ENCODE data around the gene NDRG2.

The NDRG2 gene

GRCh38 chr14:21060614-21061346, 35.9 kb upstream of the NDRG2 start:
- Histone ChIP-seq H3K27ac (no peak overlapping the region), H2AFZ (ENCODE audit: low read depth) (no peak overlapping the region), H3K4me3 (IDR thresholded peaks at IDR 0.05; ENCODE audit: insufficient read depth, low read depth, low read length) (no peak overlapping the region), H4K20me1 (ENCODE audit: insufficient read depth) (no peaks in the 10 kb centered on the region), H3K36me3 (ENCODE audit: insufficient read depth) (no peaks in the 10 kb centered on the region), H3K4me2 (no peak overlapping the region), H3K79me2 (ENCODE audit: insufficient read depth, low read depth) (no peaks in the 10 kb centered on the region), H3K27me3 (ENCODE audit: insufficient read depth, low read depth) (no peaks in the 10 kb centered on the region), H3K9ac (no peak overlapping the region), H3K4me1 (ENCODE audit: low read depth, poor library complexity, severe bottlenecking) (no peaks in the 10 kb centered on the region)
- no peak for TF ChIP-seq CTCF (conservative IDR thresholded peaks at IDR 0.05; ENCODE audit: low read depth, low read length)

GRCh38 chr14:21059842-21060613, 35.2 kb upstream of the NDRG2 start:
- no peak overlapping the region for H3K4me3 ChIP-seq (IDR thresholded peaks at IDR 0.05; ENCODE audit: insufficient read depth, low read depth, low read length)
- no peaks in the 10 kb centered on the region for H3K36me3 ChIP-seq (ENCODE audit: insufficient read depth)
- no peaks in the 10 kb centered on the region for H3K27me3 ChIP-seq (ENCODE audit: insufficient read depth, low read depth)
- no peak for TF ChIP-seq CTCF (conservative IDR thresholded peaks at IDR 0.05; ENCODE audit: low read depth, low read length)
- H3K27ac ChIP-seq, result no peak overlapping the region
- H4K20me1 ChIP-seq (ENCODE audit: insufficient read depth), result no peaks in the 10 kb centered on the region
- no peak overlapping the region for H2AFZ ChIP-seq (ENCODE audit: low read depth)
- H3K4me1 ChIP-seq (ENCODE audit: low read depth, poor library complexity, severe bottlenecking), result no peaks in the 10 kb centered on the region
- H3K79me2 ChIP-seq (ENCODE audit: insufficient read depth, low read depth), result no peaks in the 10 kb centered on the region
- no peak overlapping the region for H3K4me2 ChIP-seq
- H3K9ac ChIP-seq, result no peak overlapping the region

- H3K4me2 ChIP-seq, result no peak overlapping the region
- no peak overlapping the region for H3K27ac ChIP-seq
- H3K9ac ChIP-seq, result no peak overlapping the region
- H3K36me3 ChIP-seq (ENCODE audit: insufficient read depth), result no peaks in the 10 kb centered on the region
- H3K4me3 ChIP-seq (IDR thresholded peaks at IDR 0.05; ENCODE audit: insufficient read depth, low read depth, low read length), result no peak overlapping the region
- H4K20me1 ChIP-seq (ENCODE audit: insufficient read depth), result no peaks in the 10 kb centered on the region
- H3K4me1 ChIP-seq (ENCODE audit: low read depth, poor library complexity, severe bottlenecking), result no peaks in the 10 kb centered on the region
- no peaks in the 10 kb centered on the region for H3K27me3 ChIP-seq (ENCODE audit: insufficient read depth, low read depth)
- H2AFZ ChIP-seq (ENCODE audit: low read depth), result no peak overlapping the region
- H3K79me2 ChIP-seq (ENCODE audit: insufficient read depth, low read depth), result no peaks in the 10 kb centered on the region
- TF ChIP-seq CTCF (conservative IDR thresholded peaks at IDR 0.05; ENCODE audit: low read depth, low read length), result no peak
Observed at GRCh38 chr14:21058903-21059302, 34.0 kb upstream of the NDRG2 start.

- TF ChIP-seq CTCF (conservative IDR thresholded peaks at IDR 0.05; ENCODE audit: low read depth, low read length), result no peak
- no peaks in the 10 kb centered on the region for H3K27me3 ChIP-seq (ENCODE audit: insufficient read depth, low read depth)
- H3K4me3 ChIP-seq (IDR thresholded peaks at IDR 0.05; ENCODE audit: insufficient read depth, low read depth, low read length), result no peak within 1 kb of the TSS
- no peaks in the 10 kb centered on the region for H4K20me1 ChIP-seq (ENCODE audit: insufficient read depth)
- no peaks in the 10 kb centered on the region for H3K79me2 ChIP-seq (ENCODE audit: insufficient read depth, low read depth)
- H3K4me2 ChIP-seq, result no peak within 1 kb of the TSS
- H2AFZ ChIP-seq (ENCODE audit: low read depth), result no peak within 1 kb of the TSS
- no peak within 1 kb of the TSS for H3K9ac ChIP-seq
- no peak within 1 kb of the TSS for H3K27ac ChIP-seq
- H3K36me3 ChIP-seq (ENCODE audit: insufficient read depth), result no peaks in the 10 kb centered on the region
- H3K4me1 ChIP-seq (ENCODE audit: low read depth, poor library complexity, severe bottlenecking), result no peaks in the 10 kb centered on the region
Observed at GRCh38 chr14:21057803-21058675, 33.2 kb upstream of the NDRG2 start, which contains the start of gene RNASE8. Gene RNASE8, plus strand, starts transcription at chr14:21057822. Its CDS starts 71 bp downstream, at chr14:21057893.

Data from KMS-11 (cell line).